K562 (cell line): ENCODE results near the gene HCN3. TPM values are rescaled to one million over a fixed set of nuclear protein-coding genes. Genes with fewer than 3 reads are reported as not detected.
A peak's percentile ranks its signal among the peaks of the same experiment; 100 is the strongest.

Experiments used
- EP400 ChIP-seq: fragments of 450-650 bp; IDR thresholded peaks from 2 replicates; pipeline ENCODE4 v1.6.1; 2017; ENCODE audit warnings: antibody characterized with exemption, mild to moderate bottlenecking, moderate library complexity
- KAT7 ChIP-seq: sonication (generic); formaldehyde crosslinking; IDR thresholded peaks from 2 replicates; pipeline ENCODE4 v1.8.0; 2022; ENCODE audit warnings: missing genetic modification reagents, mild to moderate bottlenecking, borderline replicate concordance
- RBM25 ChIP-seq: fragments of 200-400 bp; formaldehyde crosslinking; IDR thresholded peaks from 2 replicates; pipeline ENCODE4 v1.6.1; 2018; ENCODE audit warnings: low read length, low read depth, moderate library complexity; ENCODE audit not compliant: severe bottlenecking
- ZNF253 ChIP-seq: fragments of 250-450 bp; sonication (Bioruptor Pico); conservative IDR thresholded peaks from 2 replicates; pipeline ENCODE4 v1.6.1; 2021; ENCODE audit warnings: mild to moderate bottlenecking
- ZNF408 ChIP-seq: fragments of 250-450 bp; sonication (Bioruptor Pico); IDR thresholded peaks from 2 replicates; pipeline ENCODE4 v1.4.0; 2020; ENCODE audit warnings: low read depth, mild to moderate bottlenecking, moderate library complexity
- polyA plus RNA-seq, 8 experiments: library from polyadenylated mRNA; depleted of rRNA in 4 of 8; stranded (reverse) in 5 of 8; unstranded in 3 of 8; fragments of >200 nt; fragmentation: Nextera tagmentation in 2 of 8; fragmentation: Illumina TruSeq in 1 of 8; extraction: Ambion mirVana in 2 of 8; extraction: Trizol in 1 of 8; gene quantifications; 2 replicates each; pipeline versions ENCODE4 v1.2.1 to v1.2.3, GENCODE V29; 2011 to 2014; ENCODE audit warnings: inconsistent platforms in 1 of 8, missing spikeins in 1 of 8
- total RNA-seq, 7 experiments: library from RNA; depleted of rRNA in 6 of 7; stranded (reverse); fragments of >200 nt in 6 of 7; fragmentation: Illumina TruSeq in 2 of 7; extraction: Trizol in 2 of 7; gene quantifications; 2 replicates each; pipeline versions ENCODE4 v1.2.1 to v1.2.3, GENCODE V29; 2011 to 2021; ENCODE audit warnings: low replicate concordance in 1 of 7
- TF ChIP-seq, protein P1 (sequence below): sonication (generic); formaldehyde crosslinking; IDR thresholded peaks from 2 replicates; pipeline ENCODE4 v1.8.0; 2023; ENCODE audit warnings: missing genetic modification reagents, mild to moderate bottlenecking, borderline replicate concordance
- TF ChIP-seq, protein P2 (sequence below): sonication (generic); formaldehyde crosslinking; IDR thresholded peaks from 2 replicates; pipeline ENCODE4 v1.8.1; 2023; ENCODE audit warnings: mild to moderate bottlenecking, missing genetic modification reagents
- TF ChIP-seq, protein P3 (sequence below): sonication (generic); formaldehyde crosslinking; IDR thresholded peaks from 2 replicates; pipeline ENCODE4 v1.8.1; 2023; ENCODE audit warnings: mild to moderate bottlenecking, missing genetic modification reagents
- TF ChIP-seq, protein P4 (sequence below): sonication (generic); formaldehyde crosslinking; IDR thresholded peaks from 2 replicates; pipeline ENCODE4 v1.8.0; 2022; ENCODE audit warnings: missing genetic modification reagents, mild to moderate bottlenecking, moderate library complexity, borderline replicate concordance
- TF ChIP-seq, protein P5 (sequence below): fragments of 250-450 bp; sonication (Bioruptor Pico); IDR thresholded peaks from 2 replicates; pipeline ENCODE4 v1.5.0; 2021
- TF ChIP-seq, protein P6 (sequence below), 2 experiments: fragments of 450-650 bp in 1 of 2; sonication (generic) in 1 of 2; formaldehyde crosslinking in 1 of 2; IDR thresholded peaks in 1 of 2; conservative IDR thresholded peaks in 1 of 2; 2 replicates each; pipeline versions ENCODE4 v1.6.1 to v1.8.1; 2016 to 2023; ENCODE audit warnings: mild to moderate bottlenecking in 2 of 2, moderate library complexity in 2 of 2, inconsistent platforms in 1 of 2, missing genetic modification reagents in 1 of 2

Gene HCN3
- total and polyA plus RNA-seq, 9 of the 15 experiments (the other 6 are each of a cell fraction or from before 2014, with no cell fraction given), result 0.91 to 9.7 (median 3.9) TPM

DNA sequence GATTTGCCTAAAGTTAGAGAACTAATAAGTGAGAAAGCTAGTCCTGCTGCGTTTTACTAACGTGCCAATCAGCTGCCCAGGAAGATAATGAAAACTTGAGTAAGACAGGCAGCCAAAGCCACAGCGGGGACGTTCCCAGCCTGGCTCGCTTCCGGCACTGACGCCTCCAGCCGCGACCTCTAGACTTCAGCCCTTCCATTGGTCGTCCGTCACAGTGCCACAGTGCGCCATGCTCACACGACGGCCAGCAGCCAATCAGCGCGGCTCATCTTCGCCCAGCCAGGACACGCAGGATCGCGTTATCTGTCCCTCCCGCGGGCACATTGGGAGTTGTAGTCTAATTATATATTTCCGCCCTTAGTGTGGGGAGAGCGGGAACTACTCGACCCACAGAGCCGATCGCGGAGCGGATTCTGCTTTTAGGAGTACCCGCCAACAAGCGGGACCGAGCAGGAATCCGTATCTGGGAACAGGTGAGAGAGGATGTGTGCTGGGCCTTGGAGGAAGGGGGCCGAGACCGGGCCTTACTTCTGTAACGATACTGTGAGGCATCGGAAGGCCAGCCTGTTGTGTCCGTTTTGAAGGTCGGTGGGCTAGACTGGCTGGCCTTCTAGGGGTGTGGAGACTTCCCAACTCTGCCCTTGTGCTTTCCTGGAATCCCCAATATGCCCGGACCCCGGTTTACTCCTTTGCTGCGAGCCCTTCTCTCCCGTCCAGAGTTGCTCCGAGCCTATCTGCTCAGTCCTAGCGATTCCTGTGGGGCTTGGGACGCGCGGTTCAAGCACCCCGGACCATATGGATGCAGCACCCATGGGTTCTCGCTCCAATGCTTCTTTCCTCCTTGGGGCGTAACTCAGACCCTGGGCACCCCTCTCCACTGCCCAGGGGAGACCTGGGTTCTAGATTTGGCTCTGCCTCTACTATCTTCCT lies 31.5 kb downstream of the HCN3 start, which contains the start of gene FDPS (continued):
- TF ChIP-seq, protein P1, sequence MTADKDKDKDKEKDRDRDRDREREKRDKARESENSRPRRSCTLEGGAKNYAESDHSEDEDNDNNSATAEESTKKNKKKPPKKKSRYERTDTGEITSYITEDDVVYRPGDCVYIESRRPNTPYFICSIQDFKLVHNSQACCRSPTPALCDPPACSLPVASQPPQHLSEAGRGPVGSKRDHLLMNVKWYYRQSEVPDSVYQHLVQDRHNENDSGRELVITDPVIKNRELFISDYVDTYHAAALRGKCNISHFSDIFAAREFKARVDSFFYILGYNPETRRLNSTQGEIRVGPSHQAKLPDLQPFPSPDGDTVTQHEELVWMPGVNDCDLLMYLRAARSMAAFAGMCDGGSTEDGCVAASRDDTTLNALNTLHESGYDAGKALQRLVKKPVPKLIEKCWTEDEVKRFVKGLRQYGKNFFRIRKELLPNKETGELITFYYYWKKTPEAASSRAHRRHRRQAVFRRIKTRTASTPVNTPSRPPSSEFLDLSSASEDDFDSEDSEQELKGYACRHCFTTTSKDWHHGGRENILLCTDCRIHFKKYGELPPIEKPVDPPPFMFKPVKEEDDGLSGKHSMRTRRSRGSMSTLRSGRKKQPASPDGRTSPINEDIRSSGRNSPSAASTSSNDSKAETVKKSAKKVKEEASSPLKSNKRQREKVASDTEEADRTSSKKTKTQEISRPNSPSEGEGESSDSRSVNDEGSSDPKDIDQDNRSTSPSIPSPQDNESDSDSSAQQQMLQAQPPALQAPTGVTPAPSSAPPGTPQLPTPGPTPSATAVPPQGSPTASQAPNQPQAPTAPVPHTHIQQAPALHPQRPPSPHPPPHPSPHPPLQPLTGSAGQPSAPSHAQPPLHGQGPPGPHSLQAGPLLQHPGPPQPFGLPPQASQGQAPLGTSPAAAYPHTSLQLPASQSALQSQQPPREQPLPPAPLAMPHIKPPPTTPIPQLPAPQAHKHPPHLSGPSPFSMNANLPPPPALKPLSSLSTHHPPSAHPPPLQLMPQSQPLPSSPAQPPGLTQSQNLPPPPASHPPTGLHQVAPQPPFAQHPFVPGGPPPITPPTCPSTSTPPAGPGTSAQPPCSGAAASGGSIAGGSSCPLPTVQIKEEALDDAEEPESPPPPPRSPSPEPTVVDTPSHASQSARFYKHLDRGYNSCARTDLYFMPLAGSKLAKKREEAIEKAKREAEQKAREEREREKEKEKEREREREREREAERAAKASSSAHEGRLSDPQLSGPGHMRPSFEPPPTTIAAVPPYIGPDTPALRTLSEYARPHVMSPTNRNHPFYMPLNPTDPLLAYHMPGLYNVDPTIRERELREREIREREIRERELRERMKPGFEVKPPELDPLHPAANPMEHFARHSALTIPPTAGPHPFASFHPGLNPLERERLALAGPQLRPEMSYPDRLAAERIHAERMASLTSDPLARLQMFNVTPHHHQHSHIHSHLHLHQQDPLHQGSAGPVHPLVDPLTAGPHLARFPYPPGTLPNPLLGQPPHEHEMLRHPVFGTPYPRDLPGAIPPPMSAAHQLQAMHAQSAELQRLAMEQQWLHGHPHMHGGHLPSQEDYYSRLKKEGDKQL (CRISPR knock-in tag), result no peak
- TF ChIP-seq KAT7 (CRISPR knock-in tag) (no peak; the same call in 1 of the 2 replicates), ZNF253 (CRISPR knock-in tag) (no peak), RBM25 (peak; percentile 87), EP400 (peak; percentile 87), ZNF408 (CRISPR knock-in tag) (no peak)
- TF ChIP-seq, protein P2, sequence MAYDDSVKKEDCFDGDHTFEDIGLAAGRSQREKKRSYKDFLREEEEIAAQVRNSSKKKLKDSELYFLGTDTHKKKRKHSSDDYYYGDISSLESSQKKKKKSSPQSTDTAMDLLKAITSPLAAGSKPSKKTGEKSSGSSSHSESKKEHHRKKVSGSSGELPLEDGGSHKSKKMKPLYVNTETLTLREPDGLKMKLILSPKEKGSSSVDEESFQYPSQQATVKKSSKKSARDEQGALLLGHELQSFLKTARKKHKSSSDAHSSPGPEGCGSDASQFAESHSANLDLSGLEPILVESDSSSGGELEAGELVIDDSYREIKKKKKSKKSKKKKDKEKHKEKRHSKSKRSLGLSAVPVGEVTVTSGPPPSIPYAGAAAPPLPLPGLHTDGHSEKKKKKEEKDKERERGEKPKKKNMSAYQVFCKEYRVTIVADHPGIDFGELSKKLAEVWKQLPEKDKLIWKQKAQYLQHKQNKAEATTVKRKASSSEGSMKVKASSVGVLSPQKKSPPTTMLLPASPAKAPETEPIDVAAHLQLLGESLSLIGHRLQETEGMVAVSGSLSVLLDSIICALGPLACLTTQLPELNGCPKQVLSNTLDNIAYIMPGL (CRISPR knock-in tag), result peak; percentile 57; the same call in 1 of the 2 replicates
- TF ChIP-seq, protein P3, sequence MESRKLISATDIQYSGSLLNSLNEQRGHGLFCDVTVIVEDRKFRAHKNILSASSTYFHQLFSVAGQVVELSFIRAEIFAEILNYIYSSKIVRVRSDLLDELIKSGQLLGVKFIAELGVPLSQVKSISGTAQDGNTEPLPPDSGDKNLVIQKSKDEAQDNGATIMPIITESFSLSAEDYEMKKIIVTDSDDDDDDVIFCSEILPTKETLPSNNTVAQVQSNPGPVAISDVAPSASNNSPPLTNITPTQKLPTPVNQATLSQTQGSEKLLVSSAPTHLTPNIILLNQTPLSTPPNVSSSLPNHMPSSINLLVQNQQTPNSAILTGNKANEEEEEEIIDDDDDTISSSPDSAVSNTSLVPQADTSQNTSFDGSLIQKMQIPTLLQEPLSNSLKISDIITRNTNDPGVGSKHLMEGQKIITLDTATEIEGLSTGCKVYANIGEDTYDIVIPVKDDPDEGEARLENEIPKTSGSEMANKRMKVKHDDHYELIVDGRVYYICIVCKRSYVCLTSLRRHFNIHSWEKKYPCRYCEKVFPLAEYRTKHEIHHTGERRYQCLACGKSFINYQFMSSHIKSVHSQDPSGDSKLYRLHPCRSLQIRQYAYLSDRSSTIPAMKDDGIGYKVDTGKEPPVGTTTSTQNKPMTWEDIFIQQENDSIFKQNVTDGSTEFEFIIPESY (CRISPR knock-in tag), result peak; percentile 36; the same call in 1 of the 2 replicates
- TF ChIP-seq, protein P4, sequence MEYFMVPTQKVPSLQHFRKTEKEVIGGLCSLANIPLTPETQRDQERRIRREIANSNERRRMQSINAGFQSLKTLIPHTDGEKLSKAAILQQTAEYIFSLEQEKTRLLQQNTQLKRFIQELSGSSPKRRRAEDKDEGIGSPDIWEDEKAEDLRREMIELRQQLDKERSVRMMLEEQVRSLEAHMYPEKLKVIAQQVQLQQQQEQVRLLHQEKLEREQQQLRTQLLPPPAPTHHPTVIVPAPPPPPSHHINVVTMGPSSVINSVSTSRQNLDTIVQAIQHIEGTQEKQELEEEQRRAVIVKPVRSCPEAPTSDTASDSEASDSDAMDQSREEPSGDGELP (CRISPR knock-in tag), result peak; percentile 96
- TF ChIP-seq, protein P5, sequence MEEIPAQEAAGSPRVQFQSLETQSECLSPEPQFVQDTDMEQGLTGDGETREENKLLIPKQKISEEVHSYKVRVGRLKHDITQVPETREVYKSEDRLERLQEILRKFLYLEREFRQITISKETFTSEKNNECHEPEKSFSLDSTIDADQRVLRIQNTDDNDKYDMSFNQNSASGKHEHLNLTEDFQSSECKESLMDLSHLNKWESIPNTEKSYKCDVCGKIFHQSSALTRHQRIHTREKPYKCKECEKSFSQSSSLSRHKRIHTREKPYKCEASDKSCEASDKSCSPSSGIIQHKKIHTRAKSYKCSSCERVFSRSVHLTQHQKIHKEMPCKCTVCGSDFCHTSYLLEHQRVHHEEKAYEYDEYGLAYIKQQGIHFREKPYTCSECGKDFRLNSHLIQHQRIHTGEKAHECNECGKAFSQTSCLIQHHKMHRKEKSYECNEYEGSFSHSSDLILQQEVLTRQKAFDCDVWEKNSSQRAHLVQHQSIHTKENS (CRISPR knock-in tag), result no peak
- TF ChIP-seq, protein P6, sequence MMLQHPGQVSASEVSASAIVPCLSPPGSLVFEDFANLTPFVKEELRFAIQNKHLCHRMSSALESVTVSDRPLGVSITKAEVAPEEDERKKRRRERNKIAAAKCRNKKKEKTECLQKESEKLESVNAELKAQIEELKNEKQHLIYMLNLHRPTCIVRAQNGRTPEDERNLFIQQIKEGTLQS (IDR thresholded peaks at IDR 0.05), result no peak
- TF ChIP-seq, protein P6 (CRISPR knock-in tag; conservative IDR thresholded peaks at IDR 0.05), result 0 out of 2 replicates have a peak, but pooled peaks have one; percentile 63
